Activated CD4-positive, CD25-positive, alpha-beta regulatory T cell treated with anti-CD3 and anti-CD28 coated beads, Interleukin-2, amount 50 U/mL, for 24 hours (primary cell): ENCODE measurements around the gene TNFRSF6B.

Experiments used
- ATAC-seq, 2 donors: fragments of 150-1000 bp; cut with Tn5 transposase; one replicate each; pipeline ENCODE4 v1.10.0; 2021; ENCODE audit warnings: mild to moderate bottlenecking in 1 of 2, moderate library complexity in 1 of 2

Gene TNFRSF6B

GRCh38 chr20:63739130-63740069, 42.9 kb downstream of the TNFRSF6B start, which contains the start of gene SLC2A4RG:
Gene SLC2A4RG (plus strand): TSS chr20:63739776. CDS start chr20:63739913, 137 bp downstream.
- ATAC-seq: peak; percentile 54 to 61

GRCh38 chr20:63740070-63740626, 43.7 kb downstream of the TNFRSF6B start:
- ATAC-seq: peak; percentile 2 to 7

- no peak for ATAC-seq
Observed at GRCh38 chr20:63740627-63741353, 44.3 kb downstream of the TNFRSF6B start.

- ATAC-seq: no peak
Observed at GRCh38 chr20:63741354-63741675, 44.9 kb downstream of the TNFRSF6B start.

- no peak for ATAC-seq
Observed at GRCh38 chr20:63741676-63742380, 45.4 kb downstream of the TNFRSF6B start.

- no peak for ATAC-seq
Observed at GRCh38 chr20:63742381-63743024, 46.1 kb downstream of the TNFRSF6B start.

GRCh38 chr20:63743210-63743970, 46.9 kb downstream of the TNFRSF6B start:
- no peak for ATAC-seq

- ATAC-seq: no peak
Observed at GRCh38 chr20:63744158-63744557, 47.7 kb downstream of the TNFRSF6B start.

- no peak for ATAC-seq
Observed at GRCh38 chr20:63744574-63745423, 48.3 kb downstream of the TNFRSF6B start.

GRCh38 chr20:63745424-63745805, 49.0 kb downstream of the TNFRSF6B start:
- ATAC-seq: no peak

GRCh38 chr20:63745961-63746731, 49.7 kb downstream of the TNFRSF6B start:
- no peak for ATAC-seq

- ATAC-seq: no peak
Observed at GRCh38 chr20:63746751-63747315, 50.4 kb downstream of the TNFRSF6B start.

GRCh38 chr20:63747622-63748069, 51.2 kb downstream of the TNFRSF6B start:
- no peak for ATAC-seq
